HFF-Myc (cell line): Measurements from ENCODE around the gene MBOAT1.

Experiments
- DNase-seq: peaks from one replicate; pipeline ENCODE4 v3.0.0-alpha.2; 2011; ENCODE audit warnings: low read depth; ENCODE audit errors: extremely low read depth
- H3K4me3 ChIP-seq: replicated peaks from 2 replicates; pipeline ENCODE4 v1.5.1; 2011; ENCODE audit warnings: low read depth, mild to moderate bottlenecking, control low read depth, low read length
- TF ChIP-seq, protein P1 (sequence below): IDR thresholded peaks from 2 replicates; pipeline ENCODE4 v1.5.1; 2012; ENCODE audit warnings: mild to moderate bottlenecking, low read depth, low read length, control low read depth; ENCODE audit errors: missing control alignments

Gene MBOAT1

DNA sequence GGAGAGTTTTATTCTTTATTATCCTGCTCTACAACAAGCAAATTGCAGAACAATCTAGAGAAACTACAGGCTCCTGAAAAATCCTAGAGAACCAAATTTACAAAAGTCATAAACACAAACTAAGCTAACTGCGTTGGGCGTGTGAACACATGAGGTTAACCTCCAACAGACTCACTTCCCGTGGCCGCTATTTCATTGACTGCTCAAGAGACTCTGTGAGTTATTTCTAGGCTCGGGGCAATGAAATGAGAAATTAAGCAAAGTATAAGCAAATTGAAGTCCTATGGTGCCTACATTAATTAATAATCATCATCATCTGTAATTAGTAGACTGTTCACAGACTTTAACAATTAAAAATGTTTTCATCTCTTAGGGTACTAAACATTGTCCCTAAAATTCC, 100.0 kb downstream of the MBOAT1 start:
- TF ChIP-seq, protein P1, sequence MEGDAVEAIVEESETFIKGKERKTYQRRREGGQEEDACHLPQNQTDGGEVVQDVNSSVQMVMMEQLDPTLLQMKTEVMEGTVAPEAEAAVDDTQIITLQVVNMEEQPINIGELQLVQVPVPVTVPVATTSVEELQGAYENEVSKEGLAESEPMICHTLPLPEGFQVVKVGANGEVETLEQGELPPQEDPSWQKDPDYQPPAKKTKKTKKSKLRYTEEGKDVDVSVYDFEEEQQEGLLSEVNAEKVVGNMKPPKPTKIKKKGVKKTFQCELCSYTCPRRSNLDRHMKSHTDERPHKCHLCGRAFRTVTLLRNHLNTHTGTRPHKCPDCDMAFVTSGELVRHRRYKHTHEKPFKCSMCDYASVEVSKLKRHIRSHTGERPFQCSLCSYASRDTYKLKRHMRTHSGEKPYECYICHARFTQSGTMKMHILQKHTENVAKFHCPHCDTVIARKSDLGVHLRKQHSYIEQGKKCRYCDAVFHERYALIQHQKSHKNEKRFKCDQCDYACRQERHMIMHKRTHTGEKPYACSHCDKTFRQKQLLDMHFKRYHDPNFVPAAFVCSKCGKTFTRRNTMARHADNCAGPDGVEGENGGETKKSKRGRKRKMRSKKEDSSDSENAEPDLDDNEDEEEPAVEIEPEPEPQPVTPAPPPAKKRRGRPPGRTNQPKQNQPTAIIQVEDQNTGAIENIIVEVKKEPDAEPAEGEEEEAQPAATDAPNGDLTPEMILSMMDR, result no peak
- no peak overlapping the region for H3K4me3 ChIP-seq
- no peak for DNase-seq

DNA sequence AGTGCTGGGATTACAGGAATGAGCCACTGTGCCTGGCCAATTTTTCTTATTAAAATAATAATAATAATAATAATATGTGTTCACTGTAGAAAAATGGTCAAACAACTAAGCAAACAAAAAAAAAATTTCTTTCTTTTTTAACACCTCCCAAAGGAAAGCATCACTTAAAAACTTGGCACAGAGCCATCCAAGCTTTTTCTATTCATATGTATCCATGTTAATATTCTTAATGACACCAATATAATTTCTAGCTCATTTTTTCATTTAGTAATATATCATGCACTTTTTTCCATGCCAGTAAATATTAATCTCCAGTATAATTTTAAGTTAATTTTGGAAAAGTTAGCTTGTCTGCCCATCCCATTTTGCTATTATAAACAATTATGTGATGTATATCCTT, 101.8 kb downstream of the MBOAT1 start:
- H3K4me3 ChIP-seq, result no peak overlapping the region
- no peak for DNase-seq
- TF ChIP-seq, protein P1, result no peak

DNA sequence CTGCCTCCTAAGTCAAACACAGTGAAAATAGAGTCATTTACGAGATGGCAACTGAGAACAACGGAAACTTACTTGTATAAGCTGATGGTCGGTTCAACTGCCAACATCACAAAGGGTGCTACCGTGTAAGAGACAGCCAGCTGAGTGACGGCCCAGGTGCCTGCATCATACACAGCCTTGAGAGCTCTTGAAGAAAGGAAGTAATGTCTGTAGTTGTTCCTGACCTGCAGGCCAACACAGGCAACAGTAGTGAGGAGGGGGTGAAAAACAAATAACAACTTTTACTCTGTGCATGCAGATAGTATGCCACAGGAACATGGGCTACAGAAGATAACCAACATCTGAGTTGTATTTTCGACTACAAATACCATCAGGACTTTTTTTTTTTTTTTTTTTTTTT, 102.7 kb downstream of the MBOAT1 start:
- no peak for DNase-seq
- H3K4me3 ChIP-seq, result no peak overlapping the region
- TF ChIP-seq, protein P1, result no peak

DNA sequence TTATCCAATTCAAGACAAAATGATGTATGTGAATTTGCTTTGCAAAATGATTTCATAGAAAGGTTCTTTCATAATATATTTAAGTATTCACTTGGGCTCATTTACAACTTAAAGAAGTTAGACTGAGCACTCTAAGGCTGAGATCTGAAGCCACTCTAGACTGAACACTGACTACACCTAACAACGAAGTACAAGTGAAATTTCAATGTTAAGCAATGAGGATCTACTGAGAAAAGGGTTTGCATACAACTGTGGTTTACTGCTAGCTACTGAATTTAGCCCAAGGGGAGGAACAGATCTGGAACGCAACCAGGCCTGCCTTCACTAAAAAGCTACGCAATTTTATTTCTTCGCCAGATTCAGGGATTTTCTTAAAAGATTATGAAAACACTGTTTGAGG, 106.4 kb downstream of the MBOAT1 start:
- no peak for DNase-seq
- TF ChIP-seq, protein P1, result no peak
- no peak overlapping the region for H3K4me3 ChIP-seq

DNA sequence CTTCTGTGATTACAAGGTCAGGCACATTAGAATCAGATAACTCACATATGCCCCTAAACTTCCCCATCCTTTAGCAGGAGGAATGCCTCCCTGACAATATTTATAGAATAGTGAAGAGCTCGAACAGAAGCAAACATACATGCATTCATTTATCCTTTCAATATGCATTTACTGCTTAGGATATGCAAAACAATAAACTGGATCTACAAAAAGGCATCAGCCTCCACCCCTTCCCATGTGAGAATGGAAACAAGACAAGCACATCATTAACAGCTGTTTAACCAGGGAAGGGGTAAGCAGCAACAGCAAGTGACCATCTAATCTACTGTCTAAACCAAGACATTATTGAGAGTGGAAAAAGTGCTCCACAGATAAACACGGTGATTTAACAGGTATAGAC, 107.6 kb downstream of the MBOAT1 start:
- TF ChIP-seq, protein P1, result no peak
- no peak overlapping the region for H3K4me3 ChIP-seq
- DNase-seq, result no peak

DNA sequence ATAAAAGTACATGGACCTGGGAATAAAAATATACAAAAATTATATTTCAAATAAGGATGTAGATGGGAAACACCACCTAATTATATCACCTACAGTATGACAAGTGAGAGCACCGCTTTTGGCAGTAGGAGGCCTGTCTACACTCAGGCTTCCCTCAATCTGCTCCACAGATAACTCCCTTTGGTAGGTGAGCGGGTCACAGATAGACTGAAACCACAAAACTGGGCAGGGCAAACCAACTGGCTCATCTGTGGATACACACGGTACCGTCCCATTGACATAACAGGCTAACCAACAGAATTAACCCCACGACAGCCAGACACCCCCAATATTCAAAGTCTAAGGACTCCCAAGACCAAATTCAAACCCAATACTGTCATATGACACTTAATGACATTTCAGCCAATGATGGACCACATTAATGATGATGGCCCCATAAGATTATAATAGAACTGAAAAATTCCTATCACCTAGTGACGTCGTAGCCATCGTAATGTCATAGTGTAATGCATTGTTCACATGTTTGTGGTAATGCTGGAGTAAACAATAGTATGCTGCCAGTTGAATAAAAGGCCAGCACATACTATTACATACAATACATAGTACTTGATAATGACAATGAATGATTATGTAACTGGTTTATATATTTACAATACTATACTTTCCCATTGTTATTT, 109.7 kb downstream of the MBOAT1 start:
- no peak for DNase-seq
- no peak overlapping the region for H3K4me3 ChIP-seq
- TF ChIP-seq, protein P1, result no peak

DNA sequence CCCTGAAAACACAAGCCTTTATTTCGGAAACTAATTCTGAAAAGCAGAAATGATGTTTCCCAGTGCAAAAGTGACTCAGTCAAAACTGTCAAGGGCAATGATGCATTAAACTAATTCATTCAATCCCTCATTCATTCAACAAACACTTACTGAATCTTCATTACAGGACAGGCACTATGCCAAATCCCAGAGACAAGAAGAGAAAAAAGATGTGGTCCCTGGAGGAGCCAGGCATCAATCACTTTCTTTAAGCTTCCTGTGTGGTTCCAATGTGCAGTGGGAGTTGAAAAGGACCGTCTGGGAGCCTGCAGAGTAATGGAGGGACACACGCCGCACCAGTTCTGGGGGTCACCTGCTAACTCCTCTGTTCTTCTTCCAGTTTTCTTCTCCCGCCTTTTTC, 113.1 kb downstream of the MBOAT1 start:
- DNase-seq, result no peak
- TF ChIP-seq, protein P1, result no peak
- no peak overlapping the region for H3K4me3 ChIP-seq
